GM12801 (cell line): ENCODE measurements around the gene TCF4.

Experiments used
- CTCF ChIP-seq: IDR thresholded peaks from one replicate; pipeline ENCODE4 v1.5.1; 2011; ENCODE audit warnings: control low read depth; ENCODE audit not compliant: insufficient read length; ENCODE audit errors: extremely low read depth

Gene TCF4

DNA sequence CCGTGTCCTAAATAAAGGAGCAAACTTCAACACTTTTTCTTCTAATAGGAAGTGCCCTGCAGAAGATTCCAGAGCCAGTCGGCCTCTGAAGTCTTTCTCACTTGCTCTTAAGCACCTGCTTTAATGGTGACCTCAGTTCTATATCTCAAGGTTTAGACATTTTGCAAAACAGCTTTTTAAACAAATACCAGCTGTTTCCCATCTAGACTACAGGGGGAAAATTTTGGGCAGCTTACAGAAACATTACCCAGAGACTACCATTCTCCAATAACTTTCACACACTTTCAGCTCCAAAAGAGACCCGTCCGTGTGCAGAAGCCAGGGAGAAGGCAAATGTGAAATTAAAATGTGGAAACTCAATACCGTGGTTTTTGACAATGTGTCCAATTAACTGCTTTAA lies 343.4 kb downstream of the TCF4 start:
- no peak for TF ChIP-seq CTCF

DNA sequence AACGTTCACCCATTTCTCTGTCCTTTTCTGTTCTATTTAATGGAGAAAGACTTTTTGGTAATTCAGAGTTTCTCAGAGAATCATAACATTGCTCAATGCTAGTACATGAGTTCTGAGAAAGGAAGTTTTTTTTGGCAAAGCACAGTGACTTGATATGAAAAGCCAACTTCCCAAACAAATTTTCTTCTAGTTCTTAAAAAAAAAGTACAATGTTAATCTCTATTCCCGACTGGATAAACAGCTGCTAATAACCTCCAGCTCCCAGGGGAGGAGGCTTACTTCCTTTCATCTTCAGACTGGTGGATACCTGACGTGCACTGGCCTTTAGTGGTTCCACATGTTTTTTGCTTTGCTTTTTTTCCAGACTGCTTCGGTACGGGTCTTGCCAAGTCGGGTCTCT lies 344.1 kb downstream of the TCF4 start:
- TF ChIP-seq CTCF, result no peak

GRCh38 chr18:55243255-55243654 lies 344.7 kb downstream of the TCF4 start:
- no peak for TF ChIP-seq CTCF

GRCh38 chr18:55240978-55241377 lies 347.0 kb downstream of the TCF4 start:
- TF ChIP-seq CTCF, result no peak

DNA sequence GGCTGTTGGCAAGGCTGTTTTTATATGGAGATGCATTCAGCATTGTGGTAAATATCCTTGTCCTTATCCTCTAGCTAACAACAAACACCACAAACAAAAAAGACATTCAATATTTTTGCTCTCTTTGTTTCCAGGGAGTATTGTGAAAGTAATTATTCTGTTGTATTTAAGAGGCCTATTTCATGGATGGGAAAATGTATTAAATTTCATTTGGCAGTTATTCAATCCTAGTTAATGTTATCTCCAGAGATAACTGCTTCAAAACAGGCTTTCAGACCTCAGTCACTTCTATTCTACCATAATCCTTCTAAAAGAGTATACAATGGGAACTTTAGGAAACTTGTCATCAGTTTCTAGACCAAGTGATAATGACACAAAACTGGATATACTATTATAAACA lies 348.3 kb downstream of the TCF4 start:
- no peak for TF ChIP-seq CTCF

- no peak for TF ChIP-seq CTCF
These were observed 350.3 kb downstream of the TCF4 start for GRCh38 chr18:55237660-55238059.

DNA sequence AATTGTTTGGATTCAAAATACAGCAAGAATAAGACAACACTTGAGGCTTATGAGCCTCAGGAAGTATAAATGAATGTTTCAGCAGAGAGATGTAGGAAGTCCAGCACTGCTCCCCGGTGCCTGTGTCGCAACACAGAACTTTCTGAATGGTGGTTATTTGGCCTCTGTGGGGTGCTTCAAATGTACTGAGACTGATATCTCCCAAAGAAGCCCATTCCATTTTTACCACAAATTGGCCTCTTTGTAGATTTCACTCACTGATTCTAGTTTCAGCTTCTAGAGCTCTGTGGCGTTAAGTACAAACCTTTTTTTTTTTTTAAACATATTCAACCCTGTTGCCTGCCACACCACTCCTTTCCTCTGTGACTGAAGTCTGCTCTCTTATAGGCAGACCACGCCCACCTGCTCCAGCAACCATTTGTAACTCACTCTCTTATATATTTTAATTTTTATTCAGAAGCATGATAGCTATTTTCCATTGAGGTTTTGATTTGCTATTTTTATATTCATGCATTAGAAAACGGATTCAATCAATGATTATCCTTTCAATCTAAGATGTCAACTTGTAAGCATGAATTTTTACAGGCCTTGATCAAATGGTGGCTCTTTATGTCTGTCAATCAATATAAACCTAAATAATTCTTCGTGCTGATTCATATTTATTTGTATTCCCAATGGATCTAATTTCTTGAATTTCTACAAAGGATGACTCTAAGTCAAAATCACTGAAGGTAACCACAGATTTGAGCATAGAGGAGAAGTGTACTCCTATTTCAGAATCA lies 351.7 kb downstream of the TCF4 start:
- TF ChIP-seq CTCF, result no peak

GRCh38 chr18:55235094-55235461 lies 352.9 kb downstream of the TCF4 start:
- TF ChIP-seq CTCF, result no peak
